ENCODE measurements around the gene TLE1. TPM values are rescaled to one million over a fixed set of nuclear protein-coding genes. Genes with fewer than 3 reads are reported as not detected.

The TLE1 gene
- polyA plus RNA-seq, 3 donors, result 0.46 to 2.5 (median 1.2) TPM

GRCh38 chr9:81602887-81603680 lies 86.3 kb downstream of the TLE1 start:
- Histone ChIP-seq H3K27me3 (ENCODE audit: control insufficient read depth in 2 of 2, insufficient read depth in 2 of 2, low read length in 2 of 2) (no peaks in the 10 kb centered on the region), H3K9me3 (replicated peaks in 1 of 2; ENCODE audit: control insufficient read depth in 1 of 2, insufficient read depth in 1 of 2, low read length in 2 of 2) (no peaks in the 10 kb centered on the region), H3K4me3 (replicated peaks in 1 of 3; ENCODE audit: low read depth in 2 of 3, low read length in 3 of 3) (no peak overlapping the region), H2AFZ (ENCODE audit: insufficient read depth, low read depth, low read length, poor library complexity, severe bottlenecking) (no peak overlapping the region), H3K4me1 (ENCODE audit: control insufficient read depth in 1 of 2, insufficient read depth in 2 of 2, low read length in 2 of 2) (peaks cover 5 to 15% of the 10 kb centered on the region in 2 donors), H3K4me2 (replicated peaks; ENCODE audit: extremely low read depth, low read length, poor library complexity, severe bottlenecking) (no peak overlapping the region), H4K20me1 (ENCODE audit: insufficient read depth, low read length) (no peaks in the 10 kb centered on the region), H3K9ac (ENCODE audit: insufficient read depth, low read length, poor library complexity, severe bottlenecking) (no peak overlapping the region), H3K79me2 (ENCODE audit: insufficient read depth, low read length) (no peaks in the 10 kb centered on the region), H3K36me3 (replicated peaks in 1 of 2; ENCODE audit: control insufficient read depth in 1 of 2, insufficient read depth in 2 of 2, low read length in 2 of 2) (no peaks in the 10 kb centered on the region), H3K27ac (ENCODE audit: low read depth in 1 of 2, low read length in 2 of 2) (no peak overlapping the region)
- intact Hi-C loops (cut with micrococcal nuclease), result no loop called here
- no peak for DNase-seq
- Mint-ChIP-seq H3K36me3 (peaks cover 22 to 28% of the 10 kb centered on the region in 2 donors), H3K4me1 (peaks cover 12% of the 10 kb centered on the region), H3K27me3 (ENCODE audit: low read depth in 3 of 3) (no peaks in the 10 kb centered on the region), H3K27ac (no peak overlapping the region), H3K4me3 (no peak overlapping the region), H3K9me3 (peaks cover 0 to 4% (median 0%) of the 10 kb centered on the region in 7 donors)
- WGBS (ENCODE audit: insufficient coverage), result 100% methylated on average over 1 of the region's 6 CpGs
- TF ChIP-seq CTCF (IDR thresholded peaks at IDR 0.05), result no peak

- Mint-ChIP-seq H3K27me3 (ENCODE audit: low read depth in 3 of 3) (no peaks in the 10 kb centered on the region), H3K4me3 (no peak overlapping the region), H3K4me1 (peaks cover 16% of the 10 kb centered on the region), H3K36me3 (peaks cover 15 to 20% of the 10 kb centered on the region in 2 donors), H3K9me3 (peaks cover 0 to 6% (median 0%) of the 10 kb centered on the region in 7 donors), H3K27ac (no peak overlapping the region)
- no peaks in the 10 kb centered on the region for H3K27me3 ChIP-seq (ENCODE audit: control insufficient read depth in 2 of 2, insufficient read depth in 2 of 2, low read length in 2 of 2)
- H3K9me3 ChIP-seq (replicated peaks in 1 of 2; ENCODE audit: control insufficient read depth in 1 of 2, insufficient read depth in 1 of 2, low read length in 2 of 2), result no peaks in the 10 kb centered on the region
- whole genome bisulfite sequencing (ENCODE audit: insufficient coverage), result 96% methylated on average over 4 of the region's 15 CpGs
- H3K4me3 ChIP-seq (replicated peaks in 1 of 3; ENCODE audit: low read depth in 2 of 3, low read length in 3 of 3), result no peak overlapping the region
- no peak overlapping the region for H3K4me2 ChIP-seq (replicated peaks; ENCODE audit: extremely low read depth, low read length, poor library complexity, severe bottlenecking)
- DNase-seq, result no peak
- H3K4me1 ChIP-seq (ENCODE audit: control insufficient read depth in 1 of 2, insufficient read depth in 2 of 2, low read length in 2 of 2), result peaks cover 5 to 15% of the 10 kb centered on the region in 2 donors
- no peak overlapping the region for H2AFZ ChIP-seq (ENCODE audit: insufficient read depth, low read depth, low read length, poor library complexity, severe bottlenecking)
- TF ChIP-seq CTCF (IDR thresholded peaks at IDR 0.05), result no peak
- H3K36me3 ChIP-seq (replicated peaks in 1 of 2; ENCODE audit: control insufficient read depth in 1 of 2, insufficient read depth in 2 of 2, low read length in 2 of 2), result no peaks in the 10 kb centered on the region
- no peak overlapping the region for H3K27ac ChIP-seq (ENCODE audit: low read depth in 1 of 2, low read length in 2 of 2)
- no peaks in the 10 kb centered on the region for H3K79me2 ChIP-seq (ENCODE audit: insufficient read depth, low read length)
- no peak overlapping the region for H3K9ac ChIP-seq (ENCODE audit: insufficient read depth, low read length, poor library complexity, severe bottlenecking)
- intact Hi-C loops (cut with micrococcal nuclease), result no loop called here
- H4K20me1 ChIP-seq (ENCODE audit: insufficient read depth, low read length), result no peaks in the 10 kb centered on the region
Measured at GRCh38 chr9:81601639-81602623, 87.4 kb downstream of the TLE1 start.
